AG04450 (cell line): ENCODE measurements around the gene EPS8L1. TPM values are rescaled to one million over a fixed set of nuclear protein-coding genes. Genes with fewer than 3 reads are reported as not detected.
A peak's percentile ranks its signal among the peaks of the same experiment; 100 is the strongest.

ENCODE experiments used
- CTCF ChIA-PET: fragments of 300-600, 350-600 bp; formaldehyde crosslinking; extraction: SDS; loops from one replicate; lab custom pipeline; 2022; ENCODE audit warnings: antibody characterized with exemption, inconsistent platforms; lab: Charles Lee
- POLR2A ChIA-PET: fragments of 350-600 bp; formaldehyde crosslinking; extraction: SDS; loops from one replicate; lab custom pipeline; 2021; ENCODE audit warnings: antibody characterized with exemption, inconsistent platforms; lab: Yijun Ruan, JAX
- DNase-seq: peaks from one replicate; pipeline ENCODE4 v3.0.0-alpha.2; 2011; ENCODE audit warnings: low read depth, low spot score
- H3K27ac ChIP-seq: one replicate; pipeline ENCODE4 v1.5.1; 2012; ENCODE audit warnings: low read depth, low read length, control low read depth
- H3K27me3 ChIP-seq: one replicate; pipeline ENCODE4 v1.6.0; 2012; ENCODE audit warnings: low read length; ENCODE audit not compliant: control insufficient read depth, insufficient read depth
- H3K4me3 ChIP-seq: 2 replicates; pipeline ENCODE4 v1.5.1; 2011; ENCODE audit warnings: mild to moderate bottlenecking, low read depth, low read length, control low read depth
- H3K9me3 ChIP-seq: 2 replicates; pipeline ENCODE4 v1.5.1; 2012; ENCODE audit warnings: low read length; ENCODE audit not compliant: control insufficient read depth, insufficient read depth
- CTCF ChIP-seq: IDR thresholded peaks from 2 replicates; pipeline ENCODE4 v1.5.1; 2011; ENCODE audit warnings: low read depth, low read length, control low read depth, inconsistent platforms
- polyA plus RNA-seq: library from polyadenylated mRNA; depleted of rRNA; stranded (reverse); fragments of >200 nt; gene quantifications from 2 replicates; pipeline ENCODE4 v1.2.3, GENCODE V29; 2011

EPS8L1 gene
- polyA plus RNA-seq, 1 experiment = 1.5 TPM

- POLR2A ChIA-PET = no interaction called here
- Histone ChIP-seq H3K27me3 (no peaks in the 10 kb centered on the region), H3K27ac (no peak overlapping the region), H3K4me3 (no peak overlapping the region), H3K9me3 (peaks cover 11% of the 10 kb centered on the region)
- CTCF ChIA-PET = interaction anchor here (0.6 to 1.8 kb wide), 3 partner anchors 10 to 33 kb away, joined by 3 to 10 read pairs (median 7); no protein-coding TSS in a partner anchor
- no peak for DNase-seq
- 0 out of 2 replicates have a peak, but pooled peaks have one; percentile 3 for TF ChIP-seq CTCF
Measured at GRCh38 chr19:55098716-55099556, 23.3 kb downstream of the EPS8L1 start.

- H3K27ac ChIP-seq = no peak overlapping the region
Measured at GRCh38 chr19:55099557-55100506, 24.2 kb downstream of the EPS8L1 start.

GRCh38 chr19:55101261-55101660 lies 25.6 kb downstream of the EPS8L1 start:
- no peak for TF ChIP-seq CTCF
- no peak for DNase-seq
- Histone ChIP-seq H3K9me3 (peaks cover 11% of the 10 kb centered on the region), H3K27ac (no peak overlapping the region), H3K4me3 (no peak overlapping the region), H3K27me3 (no peaks in the 10 kb centered on the region)
- ChIA-PET POLR2A (no interaction called here), CTCF (no interaction called here)

More at GRCh38 chr19:55099557-55100506, 24.2 kb downstream of the EPS8L1 start:
- no peak; the same call in 1 of the 2 replicates for TF ChIP-seq CTCF
- DNase-seq = no peak
- H3K9me3 ChIP-seq = peaks cover 11% of the 10 kb centered on the region
- POLR2A ChIA-PET = no interaction called here
- CTCF ChIA-PET = interaction anchor here (1.0 kb wide), 1 partner anchor 12 kb away, joined by 7 read pairs; no protein-coding TSS in a partner anchor
- no peak overlapping the region for H3K4me3 ChIP-seq
- no peaks in the 10 kb centered on the region for H3K27me3 ChIP-seq

GRCh38 chr19:55103190-55103589 lies 27.5 kb downstream of the EPS8L1 start:
- no peak for DNase-seq
- TF ChIP-seq CTCF = no peak
- H3K27me3 ChIP-seq = no peaks in the 10 kb centered on the region
- H3K9me3 ChIP-seq = peaks cover 11% of the 10 kb centered on the region
- ChIA-PET CTCF (interaction anchor here (4.4 kb wide), 1 partner anchor 14 kb away, joined by 19 read pairs; no protein-coding TSS in a partner anchor), POLR2A (no interaction called here)
- H3K27ac ChIP-seq = no peak overlapping the region
- H3K4me3 ChIP-seq = no peak overlapping the region
